ENCODE results near the gene CD59. TPM values are rescaled to one million over a fixed set of nuclear protein-coding genes. Genes with fewer than 3 reads are reported as not detected.

The CD59 gene
- polyA plus RNA-seq, 1 donor from 2014 or later: 39.7 TPM

GRCh38 chr11:33769542-33769941 is 33.3 kb upstream of the CD59 start:
- H3K4me1 Mint-ChIP-seq: peaks cover 13 to 23% (median 17%) of the 10 kb centered on the region in 3 donors
- peak overlapping the region in 1 of 4 donors; percentile 74 for H3K4me3 Mint-ChIP-seq
- no peak overlapping the region for H3K27ac Mint-ChIP-seq
- peaks cover 2% of the 10 kb centered on the region for H3K36me3 Mint-ChIP-seq
- no peaks in the 10 kb centered on the region for H3K9me3 Mint-ChIP-seq
- H3K27me3 Mint-ChIP-seq: no peaks in the 10 kb centered on the region

DNA sequence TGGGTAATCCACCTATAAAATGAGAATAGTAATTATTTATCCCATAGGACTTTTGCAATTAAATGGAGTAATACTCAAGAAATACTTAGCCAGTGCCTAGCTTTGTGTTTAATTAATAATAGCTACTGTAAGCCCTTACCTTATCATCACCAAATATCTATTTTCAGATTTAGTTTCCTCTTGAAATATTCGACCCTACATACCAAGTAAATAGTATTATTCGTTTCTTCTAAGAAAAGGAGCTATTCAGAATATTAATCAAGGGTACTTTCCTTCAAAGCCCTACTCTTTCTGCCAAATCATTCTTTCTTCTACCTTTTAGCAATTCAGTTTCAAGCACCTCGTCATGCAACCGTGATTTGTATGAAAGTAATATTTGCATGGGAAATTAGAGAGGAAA is 31.4 kb upstream of the CD59 start:
- H3K4me1 Mint-ChIP-seq: peaks cover 8 to 21% (median 11%) of the 10 kb centered on the region in 3 donors
- peaks cover 11% of the 10 kb centered on the region for H3K36me3 Mint-ChIP-seq
- H3K9me3 Mint-ChIP-seq: no peaks in the 10 kb centered on the region
- no peaks in the 10 kb centered on the region for H3K27me3 Mint-ChIP-seq
- no peak overlapping the region for H3K27ac Mint-ChIP-seq
- H3K4me3 Mint-ChIP-seq: peak overlapping the region in 1 of 4 donors; percentile 41

DNA sequence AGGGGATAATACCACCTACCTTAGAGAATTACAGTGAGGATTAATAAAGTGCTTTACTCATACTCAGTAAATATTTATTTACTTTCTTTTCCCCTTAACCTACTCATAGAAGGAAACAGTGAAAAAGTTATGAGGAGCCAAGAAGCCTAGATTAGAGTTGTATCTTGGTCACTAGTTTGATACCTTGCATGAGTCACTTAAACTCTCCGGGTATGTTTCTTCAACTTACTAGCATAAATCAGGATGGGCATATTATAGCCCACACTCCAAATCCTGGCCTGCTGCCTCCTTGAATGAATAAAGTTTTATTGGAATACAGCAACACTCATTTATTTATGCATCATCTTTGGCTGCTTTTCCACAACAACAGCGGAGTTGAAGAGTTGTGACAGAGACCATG is 29.9 kb upstream of the CD59 start:
- Mint-ChIP-seq H3K4me1 (peaks cover 3 to 11% (median 8%) of the 10 kb centered on the region in 3 donors), H3K36me3 (peaks cover 13% of the 10 kb centered on the region), H3K27ac (peak overlapping the region in 1 of 3 donors; percentile 57), H3K27me3 (no peaks in the 10 kb centered on the region), H3K4me3 (no peak overlapping the region), H3K9me3 (no peaks in the 10 kb centered on the region)

DNA sequence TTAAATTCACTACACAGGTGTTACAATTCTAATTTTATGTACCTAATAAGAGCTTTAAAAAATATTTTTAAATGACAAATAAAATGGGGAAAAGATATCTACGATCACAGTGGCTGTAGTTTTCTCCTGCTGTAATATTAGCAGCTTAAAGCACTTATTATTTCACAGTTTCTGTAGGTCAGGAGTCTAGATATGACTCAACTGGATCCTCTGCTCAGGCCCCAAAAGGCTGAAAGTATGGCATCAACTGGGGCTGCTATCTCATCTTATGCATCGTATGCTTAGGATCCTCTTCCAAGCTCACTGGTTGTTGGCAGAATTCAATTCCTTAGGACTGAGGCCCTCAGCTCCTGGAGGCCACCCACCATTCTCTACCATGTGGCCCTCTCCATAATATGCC is 25.2 kb upstream of the CD59 start:
- Mint-ChIP-seq H3K27me3 (no peaks in the 10 kb centered on the region), H3K4me3 (no peak overlapping the region), H3K4me1 (peaks cover 5 to 13% (median 8%) of the 10 kb centered on the region in 3 donors), H3K36me3 (peaks cover 13% of the 10 kb centered on the region), H3K9me3 (no peaks in the 10 kb centered on the region), H3K27ac (no peak overlapping the region)

DNA sequence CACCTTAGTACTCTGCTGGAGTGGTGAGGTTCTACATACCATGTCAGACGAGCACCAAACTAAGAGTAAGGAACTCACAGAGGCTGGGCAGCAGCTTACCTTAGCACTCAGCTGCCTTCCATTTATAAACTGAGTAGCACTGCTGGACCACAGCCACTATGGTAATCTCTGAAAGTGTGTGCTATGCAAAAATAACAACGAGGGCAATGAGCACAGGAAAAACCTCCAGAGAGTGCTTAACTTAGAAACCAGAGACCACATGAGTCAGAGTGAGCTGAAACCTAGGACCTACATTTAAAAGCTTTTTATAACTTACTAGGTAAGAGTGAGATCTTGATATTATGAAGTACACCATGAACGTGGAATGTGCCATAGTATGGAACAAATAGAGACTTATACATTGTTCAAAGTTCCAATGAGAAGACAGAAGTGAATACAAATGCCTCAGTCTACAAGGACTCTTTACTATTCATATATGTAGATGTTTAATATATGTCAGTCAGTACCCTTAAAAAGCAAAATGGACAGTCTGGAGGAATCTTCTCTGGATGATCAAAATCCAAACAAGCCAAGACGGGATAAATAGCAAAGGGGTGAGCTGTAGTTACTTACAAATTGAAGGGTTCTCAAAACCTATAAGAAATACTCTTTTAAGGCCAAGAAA is 17.2 kb upstream of the CD59 start:
- Mint-ChIP-seq H3K27me3 (no peaks in the 10 kb centered on the region), H3K9me3 (no peaks in the 10 kb centered on the region), H3K36me3 (peaks cover 1% of the 10 kb centered on the region), H3K27ac (peak overlapping the region in 1 of 3 donors; percentile 42), H3K4me3 (no peak overlapping the region), H3K4me1 (peaks cover 0 to 2% (median 0%) of the 10 kb centered on the region in 3 donors)

GRCh38 chr11:33751878-33752277 is 15.7 kb upstream of the CD59 start:
- peaks cover 1% of the 10 kb centered on the region for H3K36me3 Mint-ChIP-seq
- H3K4me1 Mint-ChIP-seq: no peaks in the 10 kb centered on the region
- H3K9me3 Mint-ChIP-seq: no peaks in the 10 kb centered on the region
- H3K4me3 Mint-ChIP-seq: peak overlapping the region in 1 of 4 donors; percentile 47
- no peaks in the 10 kb centered on the region for H3K27me3 Mint-ChIP-seq
- H3K27ac Mint-ChIP-seq: no peak overlapping the region

DNA sequence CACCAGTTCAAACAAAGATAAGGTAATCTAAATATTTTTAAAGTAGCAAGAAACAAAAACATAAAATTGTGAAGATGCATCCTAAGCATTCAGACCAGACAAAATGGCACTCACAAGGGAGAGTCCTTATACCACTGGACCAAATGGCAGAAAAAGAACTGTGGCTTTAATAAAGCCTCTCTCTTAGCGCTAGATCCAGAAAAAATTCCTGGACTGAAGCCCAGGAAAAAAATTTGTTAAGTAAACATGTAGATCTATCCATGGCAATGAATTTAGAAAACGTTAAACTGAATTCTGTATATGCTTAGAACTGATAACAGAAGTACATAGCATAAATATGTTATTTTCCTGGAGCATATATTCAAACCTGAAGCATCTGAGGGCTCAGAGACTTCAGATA is 11.8 kb upstream of the CD59 start:
- H3K36me3 Mint-ChIP-seq: peaks cover 1% of the 10 kb centered on the region
- H3K27me3 Mint-ChIP-seq: no peaks in the 10 kb centered on the region
- no peaks in the 10 kb centered on the region for H3K9me3 Mint-ChIP-seq
- H3K27ac Mint-ChIP-seq: no peak overlapping the region
- H3K4me1 Mint-ChIP-seq: no peaks in the 10 kb centered on the region
- H3K4me3 Mint-ChIP-seq: no peak overlapping the region

DNA sequence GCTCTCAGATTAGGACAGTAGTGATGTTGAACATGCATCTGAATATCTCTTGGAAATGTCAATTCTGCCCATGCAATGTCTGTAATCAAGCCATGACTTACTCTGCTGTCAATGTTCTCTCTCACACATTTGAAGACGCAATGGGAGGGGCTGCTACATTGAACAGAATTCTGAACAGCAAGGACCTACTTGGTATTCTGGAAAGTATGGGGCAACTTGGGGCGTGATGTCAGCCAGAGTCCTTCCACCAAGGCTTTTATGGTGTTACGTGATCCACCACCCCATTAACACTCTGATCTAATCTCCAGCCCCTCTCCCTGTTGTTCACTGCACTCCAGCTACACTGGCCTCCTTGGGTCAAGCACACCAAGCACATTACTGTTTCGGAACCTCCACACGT is 7.1 kb upstream of the CD59 start:
- Mint-ChIP-seq H3K27ac (peak overlapping the region in 1 of 3 donors; percentile 11), H3K4me1 (peaks cover 0 to 2% (median 0%) of the 10 kb centered on the region in 3 donors), H3K4me3 (no peak overlapping the region), H3K9me3 (no peaks in the 10 kb centered on the region), H3K36me3 (peaks cover 1% of the 10 kb centered on the region), H3K27me3 (no peaks in the 10 kb centered on the region)

DNA sequence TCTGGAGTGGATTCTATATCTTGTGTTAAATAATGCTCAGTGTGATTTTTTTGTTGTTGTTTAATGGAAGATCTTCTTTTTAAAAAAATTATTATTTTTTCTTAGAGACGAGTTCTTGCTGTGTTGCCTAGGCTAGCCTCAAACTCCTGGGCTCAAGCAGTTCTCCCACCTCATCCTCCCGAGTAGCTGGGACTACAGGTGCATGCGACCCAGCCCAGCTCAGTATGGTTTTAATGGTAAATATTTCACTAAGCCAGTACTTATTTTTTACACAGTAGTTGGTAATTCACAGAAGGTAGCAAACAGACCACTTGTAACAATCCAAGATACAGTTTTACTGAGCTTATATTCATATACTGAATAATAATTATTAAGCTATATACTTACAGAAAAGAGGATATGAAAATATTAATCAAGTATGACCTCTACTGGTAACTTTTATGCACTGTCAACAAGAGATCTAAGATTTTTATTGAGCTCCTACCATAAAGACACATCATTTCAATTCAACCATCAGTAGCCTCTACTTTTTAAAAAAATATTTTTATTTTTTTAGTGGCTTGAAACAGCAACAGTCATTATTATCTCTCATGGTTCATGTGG is 6.1 kb upstream of the CD59 start:
- Mint-ChIP-seq H3K27ac (peak overlapping the region in 1 of 3 donors; percentile 81), H3K4me3 (peak overlapping the region in 1 of 4 donors; percentile 27), H3K36me3 (peaks cover 1% of the 10 kb centered on the region), H3K27me3 (no peaks in the 10 kb centered on the region), H3K4me1 (peaks cover 0 to 2% (median 0%) of the 10 kb centered on the region in 3 donors), H3K9me3 (no peaks in the 10 kb centered on the region)

DNA sequence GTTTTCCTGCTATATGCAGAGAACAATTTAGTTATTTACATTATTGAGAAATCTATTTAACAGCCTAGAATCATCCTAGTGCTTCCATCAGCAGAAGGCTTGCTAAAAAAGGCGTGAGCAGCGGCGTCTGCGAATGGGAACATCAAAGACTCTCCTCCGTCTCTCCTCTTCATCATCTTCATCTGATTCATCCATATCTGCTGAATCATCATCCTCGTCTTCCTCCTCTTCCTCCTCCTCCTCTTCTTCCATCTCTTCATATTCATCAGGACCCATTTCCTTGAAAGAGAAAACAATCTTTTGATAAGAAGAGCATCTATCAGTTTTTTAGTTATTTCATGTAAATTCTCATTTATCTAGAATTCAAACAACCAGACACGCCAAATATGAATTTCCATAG is 5.6 kb upstream of the CD59 start:
- H3K4me1 Mint-ChIP-seq: peaks cover 0 to 2% (median 2%) of the 10 kb centered on the region in 3 donors
- peak overlapping the region in 1 of 4 donors; percentile 27 for H3K4me3 Mint-ChIP-seq
- peak overlapping the region in 2 of 3 donors; percentile 25 to 81 for H3K27ac Mint-ChIP-seq
- no peaks in the 10 kb centered on the region for H3K9me3 Mint-ChIP-seq
- no peaks in the 10 kb centered on the region for H3K27me3 Mint-ChIP-seq
- H3K36me3 Mint-ChIP-seq: peaks cover 1% of the 10 kb centered on the region

DNA sequence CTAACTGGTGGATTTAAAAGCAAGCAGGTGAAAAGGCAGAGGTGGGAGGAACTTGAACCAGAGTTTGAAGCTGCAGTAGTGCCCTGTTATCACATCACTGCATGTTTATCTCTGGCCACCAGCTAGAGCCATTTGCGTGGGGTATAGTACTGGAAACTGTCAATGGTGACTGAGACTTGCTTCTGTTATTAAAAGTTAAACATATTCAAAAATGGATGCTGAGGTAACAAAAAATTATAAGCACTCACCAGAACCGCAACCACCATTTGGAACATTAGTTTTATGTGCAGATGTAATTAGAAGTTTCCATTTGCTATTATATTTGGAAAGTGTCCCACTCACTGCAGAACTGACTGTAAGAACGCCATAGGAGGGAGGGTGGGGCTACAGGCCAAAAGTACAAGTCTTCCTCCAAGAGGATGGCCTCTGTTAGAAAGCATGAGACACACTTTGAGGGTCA is 1.2 kb upstream of the CD59 start:
- Mint-ChIP-seq H3K4me3 (peak overlapping the region in 3 of 4 donors; percentile 92 to 97 (median 97)), H3K27ac (peak overlapping the region in 2 of 3 donors; percentile 1 to 50), H3K9me3 (no peaks in the 10 kb centered on the region), H3K4me1 (peaks cover 17 to 23% (median 19%) of the 10 kb centered on the region in 3 donors), H3K36me3 (no peaks in the 10 kb centered on the region), H3K27me3 (no peaks in the 10 kb centered on the region)

- peaks cover 23 to 26% (median 25%) of the 10 kb centered on the region in 3 donors for H3K4me1 Mint-ChIP-seq
- peak overlapping the region; percentile 50 to 87 (median 53) for H3K27ac Mint-ChIP-seq
Measured at GRCh38 chr11:33735271-33736147, 714 bp downstream of the CD59 start.

DNA sequence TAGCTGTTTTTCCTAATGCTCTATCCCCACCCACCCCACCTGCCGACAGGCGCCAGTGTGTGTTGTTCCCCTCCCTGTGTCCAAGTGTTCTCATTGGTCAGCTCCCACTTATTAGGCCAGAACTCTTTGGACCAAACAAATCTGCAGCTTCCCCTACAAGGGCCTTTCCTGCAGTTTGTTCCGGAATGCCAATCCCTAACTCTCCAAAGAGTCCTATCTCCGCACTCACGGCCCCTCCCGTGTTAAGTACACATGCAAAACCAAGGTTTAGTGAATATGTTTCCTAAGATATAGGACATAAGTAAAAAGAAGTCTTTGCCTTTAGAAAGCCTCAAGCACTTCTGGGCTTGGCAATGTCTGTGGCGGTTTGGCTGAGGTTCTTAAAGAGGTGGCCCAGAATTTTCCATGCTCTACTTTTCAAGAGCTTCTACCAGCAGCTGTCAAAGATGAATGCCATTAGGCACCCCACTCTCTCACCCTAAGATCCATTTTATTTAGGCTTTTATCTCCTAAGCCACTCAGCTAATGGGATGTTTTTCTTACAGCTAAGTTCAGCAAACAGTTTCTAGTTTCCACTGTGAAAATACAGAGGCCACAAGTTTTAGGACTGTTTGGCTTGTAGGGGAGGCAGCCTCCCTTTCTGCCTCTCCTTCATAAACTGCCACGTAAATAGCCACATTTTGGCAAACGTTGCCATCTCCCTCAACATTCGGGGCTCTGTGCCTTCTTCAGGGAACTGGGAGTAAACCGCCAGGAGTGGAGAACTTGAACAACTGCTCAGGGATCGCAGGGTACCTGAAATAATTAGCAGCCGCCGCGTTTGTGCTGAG is 1.6 kb downstream of the CD59 start:
- Mint-ChIP-seq H3K4me3 (peak overlapping the region; percentile 92 to 97 (median 96)), H3K4me1 (peaks cover 23 to 26% (median 25%) of the 10 kb centered on the region in 3 donors), H3K27me3 (no peaks in the 10 kb centered on the region), H3K9me3 (no peaks in the 10 kb centered on the region), H3K36me3 (no peaks in the 10 kb centered on the region), H3K27ac (peak overlapping the region; percentile 50 to 87 (median 53))

More at GRCh38 chr11:33735271-33736147, 714 bp downstream of the CD59 start:
- Mint-ChIP-seq H3K27me3 (no peaks in the 10 kb centered on the region), H3K36me3 (no peaks in the 10 kb centered on the region), H3K9me3 (no peaks in the 10 kb centered on the region), H3K4me3 (peak overlapping the region; percentile 92 to 97 (median 96))

DNA sequence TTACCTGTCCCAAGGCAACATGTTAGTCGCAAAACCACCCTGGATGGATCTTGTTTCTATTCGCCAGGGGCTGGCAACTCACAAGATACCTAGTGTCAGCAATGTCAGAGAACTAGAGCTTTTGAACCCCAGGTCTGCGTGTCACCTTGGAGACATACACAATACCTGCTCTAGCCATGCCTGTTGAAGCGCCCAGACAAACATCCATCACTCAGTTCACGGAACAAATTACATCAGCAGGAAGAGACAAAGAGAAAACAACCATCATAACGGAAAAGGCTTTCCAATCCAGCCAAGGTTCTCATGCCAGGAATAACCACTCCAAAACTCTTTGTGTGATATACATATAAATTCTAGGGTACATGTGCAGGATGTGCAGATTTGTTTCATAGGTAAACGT is 2.2 kb downstream of the CD59 start:
- H3K27ac Mint-ChIP-seq: peak overlapping the region in 1 of 3 donors; percentile 87
- H3K4me1 Mint-ChIP-seq: peaks cover 25 to 26% (median 25%) of the 10 kb centered on the region in 3 donors
- no peaks in the 10 kb centered on the region for H3K9me3 Mint-ChIP-seq
- no peaks in the 10 kb centered on the region for H3K27me3 Mint-ChIP-seq
- peak overlapping the region; percentile 60 to 97 (median 84) for H3K4me3 Mint-ChIP-seq
- no peaks in the 10 kb centered on the region for H3K36me3 Mint-ChIP-seq

Measured in IgD-negative memory B cell (primary cell).